Activated CD4-positive, alpha-beta T cell treated with anti-CD3 and anti-CD28 coated beads for 36 hours (primary cell): ENCODE data around the gene KCNK15. TPM values are rescaled to one million over a fixed set of nuclear protein-coding genes. Genes with fewer than 3 reads are reported as not detected.

Experiments
- ATAC-seq: fragments of 200-7000 bp; cut with Tn5 transposase; one replicate; pipeline ENCODE4 v1.10.0; 2021; ENCODE audit warnings: mild to moderate bottlenecking, moderate library complexity
- CTCF ChIA-PET: fragments of 350-600 bp; sonication (Branson Sonifier 250); formaldehyde crosslinking; loops from one replicate; lab custom pipeline; 2021; ENCODE audit warnings: antibody characterized with exemption; lab: Charles Lee
- POLR2A ChIA-PET: fragments of 350-600 bp; sonication (Branson Sonifier 250); formaldehyde crosslinking; loops from one replicate; lab custom pipeline; 2021; ENCODE audit warnings: antibody characterized with exemption, inconsistent platforms; lab: Charles Lee
- DNase-seq: peaks from one replicate; pipeline ENCODE4 v3.0.0-alpha.2; 2020
- H3K27ac Mint-ChIP-seq: one replicate; pipeline ENCODE4 v1.8.0; 2021; ENCODE audit warnings: mixed read lengths
- H3K27me3 Mint-ChIP-seq: one replicate; pipeline ENCODE4 v1.8.0; 2021; ENCODE audit warnings: mixed read lengths
- H3K36me3 Mint-ChIP-seq: one replicate; pipeline ENCODE4 v1.8.0; 2021; ENCODE audit warnings: low read depth, mixed read lengths
- H3K4me1 Mint-ChIP-seq: one replicate; pipeline ENCODE4 v1.8.0; 2021; ENCODE audit warnings: mixed read lengths
- H3K4me3 Mint-ChIP-seq: one replicate; pipeline ENCODE4 v1.8.0; 2021; ENCODE audit warnings: mild to moderate bottlenecking, moderate library complexity, mixed read lengths
- H3K9me3 Mint-ChIP-seq: one replicate; pipeline ENCODE4 v1.8.0; 2021; ENCODE audit warnings: low read depth, mixed read lengths
- intact Hi-C, 2 experiments: fragments of 100-400 bp; cut with DNase I in 1 of 2; cut with micrococcal nuclease in 1 of 2; formaldehyde crosslinking; loops; one replicate each; pipeline versions ENCODE4 v1.14.2 to v1.15.1; 2022 to 2024; cut with DNase I, micrococcal nuclease
- total RNA-seq, 2 experiments: library from RNA; stranded (reverse); gene quantifications; one replicate each; pipeline ENCODE4 v1.2.3, GENCODE V29; 2021

KCNK15 gene
- total RNA-seq, 2 experiments from 2014 or later: 1.1 to 1.4 TPM

DNA sequence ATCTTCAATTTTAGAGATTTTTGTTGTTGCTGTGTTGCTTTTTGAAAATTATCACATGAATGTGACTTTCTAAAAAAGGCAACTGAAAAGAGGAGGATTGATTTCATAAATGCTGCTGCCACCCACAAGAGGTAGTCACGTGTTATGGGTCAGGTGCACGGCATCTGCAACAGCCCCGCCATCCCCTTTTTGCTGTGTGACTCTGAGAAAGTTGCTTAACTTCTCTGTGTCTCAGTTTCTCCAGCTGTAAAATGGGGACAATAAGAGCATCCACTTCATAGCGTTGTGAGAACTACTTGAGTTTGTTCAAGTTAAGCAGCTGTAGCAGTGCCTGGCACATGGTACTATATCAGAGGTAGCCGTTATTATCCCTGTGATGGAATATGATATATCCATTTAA is 19.8 kb upstream of the KCNK15 start:
- no peak overlapping the region for H3K4me3 Mint-ChIP-seq
- no peaks in the 10 kb centered on the region for H3K9me3 Mint-ChIP-seq
- POLR2A ChIA-PET: no interaction called here
- no peak overlapping the region for H3K27ac Mint-ChIP-seq
- no peaks in the 10 kb centered on the region for H3K36me3 Mint-ChIP-seq
- H3K4me1 Mint-ChIP-seq: no peaks in the 10 kb centered on the region
- no peaks in the 10 kb centered on the region for H3K27me3 Mint-ChIP-seq
- ATAC-seq (no peak), DNase-seq (no peak)
- intact Hi-C loops: no loop called here
- CTCF ChIA-PET: interaction anchor here (0.6 kb wide), 1 partner anchor 163 kb away, joined by 4 read pairs; no protein-coding TSS in a partner anchor

DNA sequence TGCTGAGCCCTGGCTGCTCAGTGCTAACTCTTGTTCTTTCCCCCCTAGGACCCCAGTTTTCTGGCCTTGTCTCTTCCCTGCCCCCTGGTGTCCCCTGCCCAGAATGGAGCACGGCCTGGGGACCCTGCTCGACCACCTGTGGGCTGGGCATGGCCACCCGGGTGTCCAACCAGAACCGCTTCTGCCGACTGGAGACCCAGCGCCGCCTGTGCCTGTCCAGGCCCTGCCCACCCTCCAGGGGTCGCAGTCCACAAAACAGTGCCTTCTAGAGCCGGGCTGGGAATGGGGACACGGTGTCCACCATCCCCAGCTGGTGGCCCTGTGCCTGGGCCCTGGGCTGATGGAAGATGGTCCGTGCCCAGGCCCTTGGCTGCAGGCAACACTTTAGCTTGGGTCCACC is 18.6 kb upstream of the KCNK15 start:
- Mint-ChIP-seq H3K4me3 (no peak overlapping the region), H3K27me3 (no peaks in the 10 kb centered on the region), H3K9me3 (no peaks in the 10 kb centered on the region), H3K27ac (no peak overlapping the region), H3K4me1 (peaks cover 3% of the 10 kb centered on the region), H3K36me3 (no peaks in the 10 kb centered on the region)
- ChIA-PET CTCF (no interaction called here), POLR2A (no interaction called here)
- ATAC-seq (no peak), DNase-seq (no peak)
- intact Hi-C loops: no loop called here

- Mint-ChIP-seq H3K27ac (no peak overlapping the region), H3K4me3 (no peak overlapping the region), H3K36me3 (no peaks in the 10 kb centered on the region), H3K4me1 (peaks cover 9% of the 10 kb centered on the region), H3K9me3 (no peaks in the 10 kb centered on the region), H3K27me3 (no peaks in the 10 kb centered on the region)
- intact Hi-C loops: no loop called here
- DNase-seq: no peak
- CTCF ChIA-PET: no interaction called here
- POLR2A ChIA-PET: no interaction called here
- ATAC-seq: no peak
Measured at GRCh38 chr20:44727651-44728050, 18.0 kb upstream of the KCNK15 start.

- intact Hi-C loops: no loop called here
- DNase-seq (no peak), ATAC-seq (no peak)
- H3K4me1 Mint-ChIP-seq: peaks cover 16% of the 10 kb centered on the region
- no peaks in the 10 kb centered on the region for H3K36me3 Mint-ChIP-seq
- no peak overlapping the region for H3K27ac Mint-ChIP-seq
- H3K4me3 Mint-ChIP-seq: no peak overlapping the region
- ChIA-PET CTCF (interaction anchor here (1.2 kb wide), 1 partner anchor 19 kb away, joined by 3 read pairs; no protein-coding TSS in a partner anchor), POLR2A (no interaction called here)
- no peaks in the 10 kb centered on the region for H3K27me3 Mint-ChIP-seq
- H3K9me3 Mint-ChIP-seq: no peaks in the 10 kb centered on the region
Measured at GRCh38 chr20:44728801-44729443, 16.7 kb upstream of the KCNK15 start.

DNA sequence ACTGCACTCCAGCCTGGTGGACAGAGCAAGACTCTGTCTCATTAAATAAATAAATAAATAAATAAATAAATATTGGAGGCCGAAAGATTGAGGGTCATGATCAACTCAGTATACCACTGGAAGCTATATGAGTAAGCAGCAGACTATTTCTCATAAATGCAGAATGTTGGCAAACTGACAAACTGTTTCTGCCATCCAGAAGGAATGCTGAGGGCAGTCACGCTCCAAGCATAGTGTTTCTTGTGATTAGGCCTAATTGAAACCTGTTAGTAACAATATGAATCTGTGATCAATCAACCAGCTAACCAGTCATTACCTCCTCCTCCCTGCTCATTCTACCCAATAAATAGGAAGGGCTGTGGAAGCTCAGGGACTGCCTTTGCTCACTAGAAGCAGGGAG is 15.2 kb upstream of the KCNK15 start:
- POLR2A ChIA-PET: no interaction called here
- no peaks in the 10 kb centered on the region for H3K36me3 Mint-ChIP-seq
- intact Hi-C loops: loop anchor here in 1 of 2 experiments (10.0 kb wide), 1 partner anchor 516 kb away; the partner anchor contains the start of gene OSER1
- H3K4me1 Mint-ChIP-seq: peaks cover 16% of the 10 kb centered on the region
- no peaks in the 10 kb centered on the region for H3K27me3 Mint-ChIP-seq
- no peak overlapping the region for H3K4me3 Mint-ChIP-seq
- no peak for ATAC-seq
- H3K27ac Mint-ChIP-seq: no peak overlapping the region
- no peaks in the 10 kb centered on the region for H3K9me3 Mint-ChIP-seq
- DNase-seq: no peak
- CTCF ChIA-PET: interaction anchor here (0.7 to 0.9 kb wide), 2 partner anchors 17 to 47 kb away, joined by 3 read pairs; no protein-coding TSS in a partner anchor

DNA sequence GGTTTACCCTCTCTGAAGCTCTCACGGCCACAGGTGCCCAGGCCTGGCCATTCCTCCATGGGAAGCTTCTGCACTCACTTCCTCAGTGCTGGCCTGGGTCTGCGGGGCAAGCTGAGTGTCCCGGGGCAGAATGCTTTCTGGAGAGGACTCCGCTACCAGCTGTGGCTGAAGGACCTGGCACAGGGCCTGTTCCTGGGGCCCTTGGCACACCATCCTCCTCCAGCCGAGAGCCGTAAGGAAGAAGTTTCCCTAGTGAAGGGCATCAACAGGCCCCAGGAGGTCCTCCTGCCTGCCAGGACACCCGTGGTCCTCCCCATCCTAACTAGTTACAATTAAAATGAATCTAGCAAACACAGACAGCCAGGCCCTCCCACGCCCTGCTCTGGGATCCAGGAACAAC is 14.0 kb upstream of the KCNK15 start:
- Mint-ChIP-seq H3K36me3 (no peaks in the 10 kb centered on the region), H3K4me1 (peaks cover 22% of the 10 kb centered on the region), H3K9me3 (no peaks in the 10 kb centered on the region), H3K4me3 (no peak overlapping the region), H3K27me3 (no peaks in the 10 kb centered on the region), H3K27ac (no peak overlapping the region)
- intact Hi-C loops: loop anchor here in 1 of 2 experiments (10.0 kb wide), 1 partner anchor 517 kb away; the partner anchor contains the start of gene OSER1
- POLR2A ChIA-PET: no interaction called here
- CTCF ChIA-PET: interaction anchor here (0.7 to 3.2 kb wide), 7 partner anchors 11 to 421 kb away, joined by 3 to 61 read pairs (median 4); partner anchors contain the start of gene FITM2
- ATAC-seq (no peak), DNase-seq (no peak)

DNA sequence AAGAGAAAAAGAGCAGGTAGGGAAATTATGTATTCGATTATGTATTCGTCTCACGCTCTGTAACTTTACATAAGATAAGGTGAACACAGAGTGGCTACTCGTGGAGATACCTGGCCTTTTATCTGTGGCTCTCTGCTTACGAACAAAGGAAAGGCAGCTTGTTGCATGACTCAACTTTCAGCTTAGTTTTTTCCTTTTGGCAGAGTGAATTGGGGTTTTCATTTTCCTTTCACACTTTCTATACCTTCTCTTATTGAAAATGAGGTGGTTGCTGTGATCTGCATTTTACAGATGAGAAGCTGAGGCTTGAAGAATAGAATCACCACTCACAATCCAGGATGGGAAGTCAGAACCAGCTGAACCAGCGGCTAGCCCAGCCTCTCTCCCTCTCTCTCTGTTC is 13.3 kb upstream of the KCNK15 start:
- ATAC-seq (peak; percentile 39), DNase-seq (no peak)
- peaks cover 1% of the 10 kb centered on the region for H3K9me3 Mint-ChIP-seq
- ChIA-PET CTCF (interaction anchor here (0.7 to 3.2 kb wide), 16 partner anchors 10 to 514 kb away, joined by 3 to 61 read pairs (median 3); partner anchors contain the start of gene FITM2), POLR2A (interaction anchor here (0.6 kb wide), 1 partner anchor 980 kb away, joined by 3 read pairs; no protein-coding TSS in a partner anchor)
- no peak overlapping the region for H3K4me3 Mint-ChIP-seq
- intact Hi-C loops: loop anchor here in 1 of 2 experiments (10.0 kb wide), 1 partner anchor 518 kb away; the partner anchor contains the start of gene OSER1
- peaks cover 25% of the 10 kb centered on the region for H3K4me1 Mint-ChIP-seq
- H3K27me3 Mint-ChIP-seq: no peaks in the 10 kb centered on the region
- peaks cover 2% of the 10 kb centered on the region for H3K36me3 Mint-ChIP-seq
- H3K27ac Mint-ChIP-seq: no peak overlapping the region

- ChIA-PET POLR2A (no interaction called here), CTCF (interaction anchor here (0.6 to 3.2 kb wide), 16 partner anchors 9 to 517 kb away, joined by 3 to 61 read pairs (median 4); no protein-coding TSS in a partner anchor)
- ATAC-seq: peak; percentile 64
- Mint-ChIP-seq H3K4me1 (peaks cover 26% of the 10 kb centered on the region), H3K9me3 (peaks cover 4% of the 10 kb centered on the region), H3K36me3 (peaks cover 2% of the 10 kb centered on the region), H3K27me3 (no peaks in the 10 kb centered on the region), H3K4me3 (no peak overlapping the region), H3K27ac (no peak overlapping the region)
- DNase-seq: peak; percentile 82
- intact Hi-C loops: loop anchor here (1.0 to 10.0 kb wide), 4 partner anchors 48 to 519 kb away; partner anchors contain the start of gene OSER1 (in 1 of the 2)
Measured at GRCh38 chr20:44733341-44734069, 12.2 kb upstream of the KCNK15 start.

DNA sequence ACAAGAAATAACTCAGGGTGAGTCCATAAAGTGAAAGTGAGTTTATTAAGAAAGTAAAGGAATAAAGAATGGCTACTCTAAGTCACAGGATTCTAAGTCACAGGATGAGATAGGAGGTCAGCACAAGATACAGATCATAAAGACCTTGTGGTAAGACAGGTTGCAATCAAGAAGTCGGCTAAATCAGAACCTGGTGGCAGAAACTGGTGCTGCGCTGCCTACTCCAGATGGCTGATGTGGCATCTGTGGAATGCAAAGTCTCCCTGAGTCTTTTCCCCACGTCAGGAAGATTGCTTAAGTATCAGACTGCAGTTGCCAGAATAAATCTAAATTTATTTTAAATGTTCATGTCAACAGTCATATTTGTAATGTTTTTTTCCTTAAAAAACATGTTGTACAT is 10.7 kb upstream of the KCNK15 start:
- POLR2A ChIA-PET: no interaction called here
- Mint-ChIP-seq H3K27ac (no peak overlapping the region), H3K27me3 (no peaks in the 10 kb centered on the region), H3K4me1 (peaks cover 29% of the 10 kb centered on the region), H3K9me3 (peaks cover 4% of the 10 kb centered on the region), H3K36me3 (peaks cover 5% of the 10 kb centered on the region), H3K4me3 (no peak overlapping the region)
- intact Hi-C loops: loop anchor here (5.0 to 10.0 kb wide), 3 partner anchors 258 to 682 kb away; partner anchors contain the start of genes OSER1 (in 1 of the 2), PIGT (in 1 of the 2) and TTPAL (in 1 of the 2)
- ATAC-seq (no peak), DNase-seq (no peak)
- CTCF ChIA-PET: interaction anchor here (1.0 to 2.0 kb wide), 4 partner anchors 12 to 50 kb away, joined by 3 to 6 read pairs (median 4); no protein-coding TSS in a partner anchor

- Mint-ChIP-seq H3K27ac (peak overlapping the region; percentile 23), H3K27me3 (no peaks in the 10 kb centered on the region), H3K36me3 (peaks cover 5% of the 10 kb centered on the region), H3K4me3 (peak overlapping the region; percentile 5), H3K4me1 (peaks cover 29% of the 10 kb centered on the region), H3K9me3 (peaks cover 4% of the 10 kb centered on the region)
- intact Hi-C loops: loop anchor here (2.0 to 10.0 kb wide), 4 partner anchors 258 to 682 kb away; partner anchors contain the start of genes OSER1 (in 2 of the 2), PIGT (in 1 of the 2) and TTPAL (in 1 of the 2)
- ATAC-seq (no peak), DNase-seq (no peak)
- CTCF ChIA-PET: interaction anchor here (1.0 to 1.4 kb wide), 2 partner anchors 29 to 50 kb away, joined by 3 to 4 read pairs; no protein-coding TSS in a partner anchor
- POLR2A ChIA-PET: no interaction called here
Measured at GRCh38 chr20:44735816-44736169, 9.9 kb upstream of the KCNK15 start.
